Endothelial cell of umbilical vein (primary cell): ENCODE data around the gene SRGAP3. TPM values are rescaled to one million over a fixed set of nuclear protein-coding genes. Genes with fewer than 3 reads are reported as not detected.

ENCODE experiments used
- BruUV-seq: library from RNA; stranded (reverse); fragments of 400-500 nt; replicated peaks from 2 replicates; lab custom pipeline; 2021; lab: Mats Ljungman, UMichigan
- CTCF ChIA-PET: fragments of 300-600, 350-600 bp; sonication (Branson Sonifier 250); formaldehyde crosslinking; loops from one replicate; lab custom pipeline; 2021; ENCODE audit warnings: antibody characterized with exemption, inconsistent platforms; lab: Charles Lee
- POLR2A ChIA-PET: fragments of 300-600, 350-600 bp; sonication (Branson Sonifier 250); formaldehyde crosslinking; loops from one replicate; lab custom pipeline; 2021; ENCODE audit warnings: antibody characterized with exemption, inconsistent platforms; lab: Charles Lee
- DNase-seq: peaks from one replicate; pipeline ENCODE4 v3.0.0-alpha.2; 2011; ENCODE audit warnings: low read depth, low spot score
- FAIRE-seq: peaks from 2 replicates; lab custom pipeline; 2011; peaks lifted over from hg19 to GRCh38; lab: Jason Lieb, UNC
- H2AFZ ChIP-seq: 2 replicates; pipeline ENCODE4 v1.6.0; 2012; ENCODE audit warnings: low read depth, low read length, control low read depth, inconsistent platforms
- H3K27ac ChIP-seq: 2 replicates; pipeline ENCODE4 v1.5.1; 2011; ENCODE audit warnings: low read depth, mild to moderate bottlenecking, control low read depth, low read length, moderate library complexity; ENCODE audit not compliant: insufficient read depth
- H3K27me3 ChIP-seq, 2 experiments: 2 replicates each; pipeline versions ENCODE4 v1.6.0 to v1.6.1; 2011; ENCODE audit warnings: low read length in 2 of 2, mixed read lengths in 1 of 2; ENCODE audit not compliant: control insufficient read depth in 2 of 2, insufficient read depth in 2 of 2
- H3K36me3 ChIP-seq, 2 experiments: 2 replicates in 1 of 2; 3 replicates in 1 of 2; pipeline ENCODE4 v1.5.1; 2011; ENCODE audit warnings: low read length in 2 of 2, mild to moderate bottlenecking in 1 of 2, moderate library complexity in 1 of 2; ENCODE audit not compliant: control insufficient read depth in 2 of 2, insufficient read depth in 2 of 2; ENCODE audit errors: extremely low read depth in 1 of 2
- H3K4me1 ChIP-seq: 3 replicates; pipeline ENCODE4 v1.5.1; 2011; ENCODE audit warnings: mild to moderate bottlenecking, low read length; ENCODE audit not compliant: control insufficient read depth, insufficient read depth; ENCODE audit errors: extremely low read depth
- H3K4me2 ChIP-seq: 2 replicates; pipeline ENCODE4 v1.6.1; 2011; ENCODE audit warnings: low read length, control low read depth, mixed read lengths; ENCODE audit not compliant: insufficient read depth
- H3K4me3 ChIP-seq, 3 experiments: fragments of 200-600 bp in 1 of 3; sonication (generic), shearing (Covaris generic) in 1 of 3; replicated peaks in 1 of 3; 2 replicates each; pipeline ENCODE4 v1.5.1; 2011 to 2016; ENCODE audit warnings: control low read depth in 3 of 3, low read length in 3 of 3, mild to moderate bottlenecking in 2 of 3, inconsistent platforms in 1 of 3, low read depth in 1 of 3, moderate library complexity in 1 of 3; ENCODE audit not compliant: insufficient read depth in 1 of 3
- H3K79me2 ChIP-seq: 2 replicates; pipeline ENCODE4 v1.6.0; 2012; ENCODE audit warnings: low read length, inconsistent platforms; ENCODE audit not compliant: control insufficient read depth, insufficient read depth
- H3K9ac ChIP-seq: replicated peaks from 2 replicates; pipeline ENCODE3; 2011; ENCODE audit warnings: low read length, control low read depth; ENCODE audit not compliant: insufficient read depth; ENCODE audit errors: extremely low read depth
- H3K9me1 ChIP-seq: replicated peaks from 3 replicates; pipeline ENCODE4 v1.6.0; 2011; ENCODE audit warnings: mild to moderate bottlenecking, low read length; ENCODE audit not compliant: control insufficient read depth, insufficient read depth; ENCODE audit errors: extremely low read depth
- H3K9me3 ChIP-seq: replicated peaks from 2 replicates; pipeline ENCODE4 v1.5.1; 2012; ENCODE audit warnings: low read length, inconsistent platforms; ENCODE audit not compliant: control insufficient read depth, insufficient read depth
- H4K20me1 ChIP-seq: replicated peaks from 2 replicates; pipeline ENCODE3; 2011; ENCODE audit warnings: mild to moderate bottlenecking, low read length; ENCODE audit not compliant: control insufficient read depth, insufficient read depth; ENCODE audit errors: extremely low read depth
- CTCF ChIP-seq, 2 donors: IDR thresholded peaks; 1 replicate in 1 of 2; 2 replicates in 1 of 2; pipeline ENCODE4 v1.5.1; 2011; ENCODE audit warnings: low read length in 2 of 2, mild to moderate bottlenecking in 2 of 2, moderate library complexity in 2 of 2, control low read depth in 1 of 2, inconsistent platforms in 1 of 2, low read depth in 1 of 2; ENCODE audit not compliant: insufficient read depth in 1 of 2; ENCODE audit errors: extremely low read depth in 1 of 2
- EZH2 ChIP-seq: IDR thresholded peaks from 2 replicates; pipeline ENCODE4 v1.6.1; 2012; ENCODE audit warnings: borderline replicate concordance, low read depth, mild to moderate bottlenecking, moderate library complexity, low read length, inconsistent platforms; ENCODE audit not compliant: severe bottlenecking
- FOS ChIP-seq: IDR thresholded peaks from 2 replicates; pipeline ENCODE4 v1.6.1; 2011; ENCODE audit warnings: mild to moderate bottlenecking, low read length, moderate library complexity, borderline replicate concordance; ENCODE audit not compliant: insufficient read depth
- GATA2 ChIP-seq: IDR thresholded peaks from 2 replicates; pipeline ENCODE4 v1.7.0; 2011; ENCODE audit warnings: low read depth, mild to moderate bottlenecking, moderate library complexity, mixed read lengths, low read length; ENCODE audit not compliant: insufficient read length, insufficient read depth
- JUN ChIP-seq: IDR thresholded peaks from 2 replicates; pipeline ENCODE4 v1.6.1; 2011; ENCODE audit warnings: borderline replicate concordance, low read depth; ENCODE audit not compliant: insufficient read length, insufficient read depth
- MAX ChIP-seq: IDR thresholded peaks from 2 replicates; pipeline ENCODE4 v1.6.1; 2011; ENCODE audit not compliant: insufficient read depth, insufficient read length
- MYC ChIP-seq: IDR thresholded peaks from one replicate; pipeline ENCODE4 v1.6.1; 2011; ENCODE audit warnings: mild to moderate bottlenecking, low read depth, low read length
- POLR2A ChIP-seq: IDR thresholded peaks from 2 replicates; pipeline ENCODE4 v1.6.1; 2012; ENCODE audit warnings: low read depth, mild to moderate bottlenecking, control low read depth, low read length
- POLR2AphosphoS5 ChIP-seq: IDR thresholded peaks from 2 replicates; pipeline ENCODE4 v1.6.1; 2012; ENCODE audit warnings: low read depth, mild to moderate bottlenecking, control low read depth, low read length, moderate library complexity; ENCODE audit not compliant: insufficient read depth
- dilution Hi-C: fragments of 300-500 bp; cut with MboI; formaldehyde crosslinking; loops from one replicate; pipeline ENCODE4 v1.15.0; 2019; ENCODE audit warnings: low sequenced_read_pairs; ENCODE audit not compliant: extremely low pct_ligation_motif_present
- intact Hi-C: fragments of 100-400 bp; cut with micrococcal nuclease; formaldehyde crosslinking; loops from one replicate; pipeline ENCODE4 v1.10.0; 2022
- polyA plus RNA-seq, 4 experiments: library from polyadenylated mRNA; depleted of rRNA in 3 of 4; stranded (reverse) in 3 of 4; unstranded in 1 of 4; fragments of >200 nt; gene quantifications; 2 replicates each; pipeline versions ENCODE4 v1.2.1 to v1.2.3, GENCODE V29; 2011 to 2012; ENCODE audit warnings: missing spikeins in 1 of 4
- total RNA-seq: library from RNA; stranded (reverse); gene quantifications from 2 replicates; pipeline ENCODE4 v1.2.3, GENCODE V29; 2021

The SRGAP3 gene
- total and polyA plus RNA-seq, 2 donors (not counting 3 experiments of a cell fraction or from before 2014, with no cell fraction given): 0.06 TPM; not detected in 1

- intact Hi-C loops: no loop called here
- no peaks in the 10 kb centered on the region for H3K79me2 ChIP-seq
These were observed 36.3 kb downstream of the SRGAP3 start for GRCh38 chr3:9213019-9213634.

GRCh38 chr3:9211155-9211950 lies 38.1 kb downstream of the SRGAP3 start:
- no TSS peak for BruUV-seq
- ChIA-PET CTCF (interaction anchor here (1.1 kb wide), 1 partner anchor 9 kb away, joined by 3 read pairs; no protein-coding TSS in a partner anchor), POLR2A (no interaction called here)
- Histone ChIP-seq H3K27ac (no peak overlapping the region), H3K27me3 (no peaks in the 10 kb centered on the region), H2AFZ (no peak overlapping the region), H3K9me1 (no peaks in the 10 kb centered on the region), H4K20me1 (no peaks in the 10 kb centered on the region), H3K9ac (no peak overlapping the region), H3K4me1 (no peaks in the 10 kb centered on the region), H3K4me3 (no peak overlapping the region), H3K79me2 (no peaks in the 10 kb centered on the region), H3K4me2 (no peak overlapping the region), H3K9me3 (no peaks in the 10 kb centered on the region), H3K36me3 (no peaks in the 10 kb centered on the region)
- dilution Hi-C loops (no loop called here), intact Hi-C loops (no loop called here)
- DNase-seq: no peak
- no peak for TF ChIP-seq JUN
- no peak for TF ChIP-seq FOS
- TF ChIP-seq MAX: no peak
- no peak for TF ChIP-seq CTCF (IDR thresholded peaks at IDR 0.05; ENCODE audit: extremely low read depth in 1 of 2, insufficient read depth in 1 of 2, low read depth in 1 of 2, low read length in 2 of 2)
- no peak for TF ChIP-seq GATA2
- TF ChIP-seq EZH2: no peak
- no peak for TF ChIP-seq MYC
- TF ChIP-seq POLR2A: no peak
- TF ChIP-seq POLR2AphosphoS5: no peak
- no peak for FAIRE-seq

More at GRCh38 chr3:9213019-9213634, 36.3 kb downstream of the SRGAP3 start:
- BruUV-seq: no TSS peak
- Histone ChIP-seq H3K4me3 (no peak overlapping the region), H4K20me1 (no peaks in the 10 kb centered on the region), H3K9ac (no peak overlapping the region), H3K27ac (no peak overlapping the region), H3K27me3 (no peaks in the 10 kb centered on the region), H2AFZ (no peak overlapping the region), H3K9me1 (no peaks in the 10 kb centered on the region), H3K4me1 (no peaks in the 10 kb centered on the region), H3K4me2 (no peak overlapping the region), H3K9me3 (no peaks in the 10 kb centered on the region), H3K36me3 (no peaks in the 10 kb centered on the region)
- no peak for TF ChIP-seq EZH2
- TF ChIP-seq MAX: no peak
- TF ChIP-seq POLR2AphosphoS5: no peak
- no peak for TF ChIP-seq POLR2A
- TF ChIP-seq FOS: no peak
- no peak for TF ChIP-seq GATA2
- CTCF ChIA-PET: no interaction called here
- POLR2A ChIA-PET: no interaction called here
- no peak for DNase-seq
- FAIRE-seq: no peak
- dilution Hi-C loops: no loop called here
